GM18505 (cell line): ENCODE measurements around the gene EMILIN3.
A peak's percentile ranks its signal among the peaks of the same experiment; 100 is the strongest.
"Not testable (repeated sequence)": the region's sequence is repeated elsewhere in the genome, so short reads cannot be mapped to it uniquely, and the experiment has no call there.

Experiments
- ATAC-seq: cut with Tn5 transposase; IDR thresholded peaks from one replicate; pipeline ENCODE4 v1.9.1; 2021; ENCODE audit not compliant: unreplicated experiment
- POLR2A ChIP-seq: IDR thresholded peaks from 4 replicates; pipeline ENCODE4 v1.6.1; 2011; ENCODE audit warnings: borderline replicate concordance; ENCODE audit not compliant: insufficient read depth, insufficient read length; ENCODE audit errors: extremely low read depth

EMILIN3 gene

DNA sequence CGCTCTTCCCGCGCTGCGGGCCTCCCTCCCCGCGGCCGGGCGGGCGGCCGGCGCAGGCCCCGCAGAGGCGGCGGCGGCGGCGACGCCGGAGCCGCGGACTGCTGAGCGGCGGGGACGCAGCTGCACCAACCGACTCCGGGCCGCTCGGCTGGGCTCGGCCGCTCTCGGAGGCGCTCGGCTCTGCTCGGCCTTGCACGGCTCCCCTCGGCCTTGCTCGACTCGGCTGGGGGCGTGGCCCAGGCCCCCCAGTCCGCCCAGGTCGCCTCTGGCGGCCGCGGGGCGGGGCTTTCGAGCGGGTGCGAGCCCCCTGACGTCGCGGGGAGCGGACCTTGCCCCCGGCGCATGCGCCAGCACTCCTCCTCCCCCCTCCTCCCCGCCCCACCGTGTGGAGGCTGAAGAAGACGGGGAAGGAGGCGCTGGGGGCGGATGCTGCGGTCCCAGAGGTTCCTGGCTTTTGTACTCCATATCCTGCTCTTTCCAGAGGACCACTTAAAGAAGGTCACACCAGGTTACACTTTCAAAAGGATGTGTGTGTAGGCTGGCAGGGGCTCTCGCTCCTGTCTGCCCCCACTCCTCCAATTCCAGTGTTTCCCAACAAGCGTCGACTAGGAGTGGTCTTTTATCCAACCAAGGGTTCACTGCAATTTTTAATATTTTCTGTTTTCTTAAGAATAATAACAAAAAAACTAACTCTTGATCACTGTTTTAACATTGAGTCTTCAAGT is 48.9 kb downstream of the EMILIN3 start, which contains the start of gene ZHX3:
Gene ZHX3 (minus strand): TSS at position 186 of the 725 bp plus-strand sequence. CDS start 112,815 bp downstream, outside the sequence.
- peak; percentile 62 for TF ChIP-seq POLR2A

DNA sequence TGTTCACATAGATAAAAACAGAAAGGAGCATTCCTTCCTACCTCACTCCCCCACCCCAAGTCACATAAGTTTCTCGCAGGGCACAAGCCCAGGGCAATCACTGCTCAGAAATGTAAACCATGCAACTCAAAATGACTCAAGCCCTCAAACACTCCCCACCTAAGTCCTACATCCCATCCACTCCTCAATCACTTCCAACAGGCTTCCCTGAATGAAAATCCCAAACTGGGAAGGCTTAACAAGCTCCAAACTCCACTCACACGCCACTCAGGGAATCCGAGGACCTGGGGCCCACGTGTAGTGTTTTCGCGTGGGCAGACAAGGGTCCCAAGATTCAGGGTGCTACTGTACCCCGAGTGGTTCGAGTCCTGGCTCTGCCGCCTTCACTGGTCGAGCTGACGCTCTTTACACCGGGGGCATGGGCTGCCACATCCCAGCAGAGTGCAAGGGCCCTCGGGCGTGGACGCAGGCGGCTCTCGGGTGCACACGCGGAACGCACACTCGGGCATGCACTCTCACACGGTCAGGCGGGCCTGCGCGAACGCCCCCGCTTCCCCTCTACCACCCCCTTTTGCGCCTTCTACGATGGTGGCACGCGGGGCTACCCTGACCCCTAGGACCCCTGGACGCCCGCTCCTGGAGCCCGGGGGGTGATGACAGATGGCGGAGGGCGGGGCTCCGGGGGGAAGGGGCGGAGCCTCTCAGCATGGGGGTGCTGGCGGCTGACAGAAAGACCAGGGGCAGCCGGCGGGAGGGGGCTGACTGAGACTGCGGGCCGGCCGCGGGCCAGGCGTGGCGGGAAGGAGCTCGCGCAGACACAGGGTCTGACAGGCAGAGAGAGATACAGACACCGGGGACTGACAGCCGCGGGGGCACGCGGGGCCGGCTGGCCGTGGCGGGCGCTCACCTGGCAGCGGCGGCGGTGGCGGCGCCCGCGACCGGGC is 49.7 kb downstream of the EMILIN3 start:
- ATAC-seq, result peak; percentile 64
- peak; percentile 33 for TF ChIP-seq POLR2A

More for the DNA sequence above, 48.9 kb downstream of the EMILIN3 start, which contains the start of gene ZHX3:
- peak; percentile 97 for ATAC-seq

DNA sequence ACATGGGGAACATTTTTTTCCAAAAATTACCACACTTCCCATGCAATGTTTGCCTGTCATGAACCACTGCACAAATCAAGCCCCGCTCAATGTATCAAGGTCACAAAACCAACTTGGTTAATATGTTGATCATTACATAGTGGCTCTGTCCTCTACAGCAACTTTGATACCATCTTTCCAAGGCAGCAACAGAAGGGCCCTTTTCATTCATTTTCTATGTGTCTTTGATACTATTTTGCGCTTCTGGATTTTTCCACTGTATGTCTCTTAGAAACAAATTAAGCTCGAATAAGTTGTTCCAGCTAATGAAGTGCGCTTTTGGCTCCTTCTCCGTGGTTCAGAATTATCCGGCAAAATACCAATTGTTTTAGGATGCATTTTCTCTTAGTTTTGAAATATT is 50.6 kb downstream of the EMILIN3 start:
- no peak for ATAC-seq
- TF ChIP-seq POLR2A, result no peak

DNA sequence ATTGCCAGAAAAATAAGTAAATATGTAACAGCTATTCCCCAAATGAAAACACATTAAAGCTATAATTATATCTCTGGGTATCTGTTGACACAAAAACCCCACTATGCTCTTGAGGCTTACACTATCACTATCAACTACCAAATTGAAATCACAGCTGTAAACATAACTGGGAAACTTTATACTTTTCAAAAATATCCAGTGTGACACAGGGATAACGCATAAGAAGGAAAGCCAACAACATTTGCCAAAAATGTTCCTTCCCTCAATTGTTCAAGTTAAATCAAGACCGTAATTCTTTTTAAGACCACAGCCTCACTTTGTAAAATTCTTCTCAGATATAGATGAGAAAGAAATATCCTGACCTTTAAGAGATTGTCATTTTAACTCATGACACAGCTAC is 52.2 kb downstream of the EMILIN3 start:
- no peak for ATAC-seq
- no peak for TF ChIP-seq POLR2A

DNA sequence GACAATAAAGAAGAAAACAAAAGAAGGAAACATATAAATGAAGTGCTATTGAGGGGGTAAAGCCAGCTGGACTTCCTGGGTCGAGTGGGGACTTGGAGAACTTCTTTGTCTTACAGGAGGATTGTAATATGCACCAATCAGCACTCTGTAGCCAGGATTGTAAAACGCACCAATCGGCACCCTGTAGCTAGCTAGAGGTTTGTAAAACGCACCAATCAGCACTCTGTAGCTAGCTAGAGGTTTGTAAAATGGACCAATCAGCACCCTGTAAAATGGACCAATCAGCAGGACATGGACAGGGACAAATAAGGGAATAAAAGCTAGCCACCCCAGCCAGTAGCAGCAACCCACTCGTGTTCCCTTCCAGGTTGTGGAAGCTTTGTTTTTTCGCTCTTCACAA is 54.6 kb downstream of the EMILIN3 start:
- not testable (repeated sequence) for ATAC-seq
